Activated CD8-positive, alpha-beta memory T cell treated with anti-CD3 and anti-CD28 coated beads for 48 hours (primary cell): ENCODE data around the gene CTAGE9.
"Not testable (repeated sequence)": the region's sequence is repeated elsewhere in the genome, so short reads cannot be mapped to it uniquely, and the experiment has no call there.

Source experiments
- DNase-seq, 3 experiments: peaks; one replicate each; pipeline ENCODE4 v3.0.0-alpha.2; 2020; ENCODE audit warnings: low read depth in 2 of 3, low spot score in 2 of 3

Gene CTAGE9

GRCh38 chr6:131710917-131711316 is at the start of gene CTAGE9:
Gene CTAGE9 (minus strand): TSS chr6:131711017. CDS start chr6:131711017, 0 bp downstream.
- DNase-seq = not testable (repeated sequence)

GRCh38 chr6:131758920-131759319 is 48.1 kb upstream of the CTAGE9 start:
- DNase-seq = no peak

- no peak for DNase-seq
Observed at GRCh38 chr6:131756039-131756438, 45.2 kb upstream of the CTAGE9 start.

- no peak for DNase-seq
Observed at GRCh38 chr6:131755597-131755996, 44.8 kb upstream of the CTAGE9 start.

GRCh38 chr6:131754715-131755567 is 44.1 kb upstream of the CTAGE9 start:
- no peak for DNase-seq

GRCh38 chr6:131754088-131754487 is 43.3 kb upstream of the CTAGE9 start:
- no peak for DNase-seq

- not testable (repeated sequence) for DNase-seq
Observed at GRCh38 chr6:131751012-131751715, 40.3 kb upstream of the CTAGE9 start.

GRCh38 chr6:131749023-131749422 is 38.2 kb upstream of the CTAGE9 start:
- DNase-seq = no peak

GRCh38 chr6:131747821-131748353 is 37.1 kb upstream of the CTAGE9 start:
- DNase-seq = no peak

GRCh38 chr6:131745476-131745875 is 34.7 kb upstream of the CTAGE9 start:
- no peak for DNase-seq

- no peak for DNase-seq
Observed at GRCh38 chr6:131744432-131745287, 33.8 kb upstream of the CTAGE9 start.

- DNase-seq = no peak
Observed at GRCh38 chr6:131741688-131742393, 31.0 kb upstream of the CTAGE9 start.

GRCh38 chr6:131740161-131740560 is 29.3 kb upstream of the CTAGE9 start:
- no peak for DNase-seq

GRCh38 chr6:131739136-131739535 is 28.3 kb upstream of the CTAGE9 start:
- DNase-seq = no peak

- no peak for DNase-seq
Observed at GRCh38 chr6:131736811-131737210, 26.0 kb upstream of the CTAGE9 start.

- no peak for DNase-seq
Observed at GRCh38 chr6:131736003-131736596, 25.3 kb upstream of the CTAGE9 start.

- DNase-seq = no peak
Observed at GRCh38 chr6:131733376-131734016, 22.7 kb upstream of the CTAGE9 start.

- DNase-seq = no peak
Observed at GRCh38 chr6:131731224-131731623, 20.4 kb upstream of the CTAGE9 start.

- DNase-seq = no peak
Observed at GRCh38 chr6:131730264-131730663, 19.4 kb upstream of the CTAGE9 start.

- DNase-seq = no peak
Observed at GRCh38 chr6:131729550-131729949, 18.7 kb upstream of the CTAGE9 start.
